GM12892 (cell line): ENCODE data around the gene MEI1.

Source experiments
- POLR2A ChIP-seq: IDR thresholded peaks from 2 replicates; pipeline ENCODE4 v1.6.1; 2011; ENCODE audit warnings: low read depth, low read length, control low read depth
- POLR2AphosphoS5 ChIP-seq: IDR thresholded peaks from 2 replicates; pipeline ENCODE4 v1.6.1; 2011; ENCODE audit warnings: low read depth, low read length, control low read depth
- TAF1 ChIP-seq: IDR thresholded peaks from 2 replicates; pipeline ENCODE4 v1.6.1; 2011; ENCODE audit warnings: low read depth, mild to moderate bottlenecking, control low read depth, low read length, borderline replicate concordance

DNA sequence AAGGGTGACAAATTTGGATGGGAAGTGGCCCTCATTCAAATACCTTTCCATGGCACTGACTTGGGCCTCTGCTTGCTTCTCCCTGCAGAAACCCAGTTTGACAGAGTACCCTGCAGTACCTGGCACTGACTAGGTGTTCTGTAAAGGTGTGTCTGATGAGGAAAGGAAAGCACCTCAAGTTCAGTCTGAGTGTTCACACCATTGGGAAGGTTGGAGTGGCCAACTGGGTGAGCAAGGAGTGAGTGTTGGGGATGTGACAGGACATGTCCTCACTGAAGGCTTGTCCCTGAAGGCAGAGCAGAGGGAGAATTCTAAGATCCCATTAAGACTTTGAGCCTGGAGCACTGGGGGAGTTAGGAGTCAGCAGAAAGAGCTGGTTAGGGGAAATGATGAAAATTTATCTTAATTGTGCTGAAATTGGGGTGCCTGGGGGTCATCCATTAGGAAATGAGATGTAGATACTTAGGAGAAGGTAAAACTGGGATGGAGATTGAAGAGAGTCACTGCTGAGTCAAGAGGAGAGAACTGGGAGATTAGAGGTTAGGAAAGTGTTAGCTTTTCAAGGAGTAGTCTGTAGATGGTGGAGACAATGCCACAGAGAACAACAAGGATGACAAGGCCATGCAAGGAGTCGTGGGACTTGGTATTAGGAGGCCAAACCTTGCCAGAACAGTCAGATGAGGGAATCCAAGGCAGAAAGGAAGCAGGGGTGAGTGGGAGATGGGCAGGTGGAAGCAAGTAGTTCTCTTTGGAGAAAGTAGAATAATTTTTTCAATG lies 139.7 kb downstream of the MEI1 start:
- TF ChIP-seq POLR2A = 0 out of 2 replicates have a peak, but pooled peaks have one; percentile 15
- no peak; the same call in none of the 2 replicates for TF ChIP-seq POLR2AphosphoS5
- no peak for TF ChIP-seq TAF1
